K562 treated with DMSO at 1 percent for 48 hours (cell line): ENCODE measurements around the gene SVIL. TPM values are rescaled to one million over a fixed set of nuclear protein-coding genes. Genes with fewer than 3 reads are reported as not detected.

Source experiments
- total RNA-seq: library from RNA; unstranded; fragments of 300-600 nt; gene quantifications from 2 replicates; pipeline ENCODE4 v1.2.3, GENCODE V29; 2022; ENCODE audit warnings: low replicate concordance; ENCODE audit errors: extremely low read depth

SVIL gene
- not detected in 2 replicates for total RNA-seq

GRCh38 chr10:29634764-29635625 is at the start of gene SVIL:
Gene SVIL (minus strand): TSS chr10:29634971. CDS start chr10:29555058, 79,913 bp downstream.

